ENCODE results near the gene SMOC2. TPM values are rescaled to one million over a fixed set of nuclear protein-coding genes. Genes with fewer than 3 reads are reported as not detected.

Gene SMOC2
- total RNA-seq, 1 experiment from 2014 or later, result 2.1 TPM

DNA sequence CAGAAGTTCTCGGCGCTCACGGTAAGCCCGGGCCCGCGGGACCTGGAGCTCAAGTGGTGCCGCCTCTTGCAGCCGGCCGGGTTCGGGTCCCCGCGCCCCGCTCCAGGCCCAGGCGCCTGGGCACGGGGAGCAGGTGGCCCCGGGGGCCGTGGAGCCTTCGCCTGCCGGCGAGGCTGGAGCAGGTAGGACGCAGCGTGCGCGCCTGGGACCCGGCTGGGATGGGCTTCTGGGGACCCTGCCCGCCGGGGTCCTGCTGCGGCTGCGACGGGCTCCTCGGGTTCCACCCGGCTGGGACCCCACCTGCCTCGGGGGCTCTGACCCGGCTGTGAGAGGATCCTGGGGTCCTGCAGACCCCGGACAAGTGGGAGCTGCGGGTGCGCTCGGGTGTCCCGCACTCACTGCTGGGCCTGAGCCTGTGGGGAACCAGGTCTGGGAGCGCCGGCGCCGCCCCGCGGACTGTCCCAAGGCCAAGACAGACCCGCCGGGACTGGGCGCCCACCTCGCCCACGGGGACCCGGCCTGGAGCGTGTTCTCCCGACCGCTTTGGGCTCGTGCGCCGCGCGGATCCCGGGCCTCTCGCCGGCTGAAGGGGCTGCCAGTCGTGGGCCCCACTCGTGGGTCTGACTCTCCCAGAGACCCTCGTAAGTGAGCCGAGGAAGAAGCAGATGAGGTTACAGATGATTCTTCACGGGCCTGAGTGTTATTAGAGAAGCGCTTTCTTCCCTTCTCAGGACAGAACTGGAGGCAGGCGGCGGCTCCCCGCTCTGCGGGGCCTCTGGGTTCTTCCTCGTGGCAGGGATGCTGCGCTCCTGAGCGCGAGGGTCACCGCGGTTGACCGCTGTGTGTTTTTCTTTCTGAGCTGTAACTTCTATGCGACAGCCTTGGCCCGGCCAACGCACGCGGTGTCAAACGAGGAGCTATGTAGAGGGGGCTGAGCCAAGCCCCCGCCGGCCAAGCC, 729 bp downstream of the SMOC2 start:
- no peak overlapping the region for H3T11ph ChIP-seq (ENCODE audit: low read length)
- no peak overlapping the region for H4K91ac ChIP-seq (ENCODE audit: insufficient read length, low read depth, low read length)
- no peak overlapping the region for H2AFZ ChIP-seq (ENCODE audit: low read length)
- no CpG with 5 or more reads among the region's 87 CpGs for WGBS (ENCODE audit: extremely low coverage, insufficient read length, low lambda C conversion rate)
- H3K4ac ChIP-seq (ENCODE audit: low read depth, low read length), result no peak overlapping the region
- H3K9me3 ChIP-seq (ENCODE audit: control insufficient read depth, low read depth, low read length), result no peaks in the 10 kb centered on the region
- peaks cover 78% of the 10 kb centered on the region for H3K27me3 Mint-ChIP-seq (ENCODE audit: low read depth)
- H4K8ac ChIP-seq (replicated peaks; ENCODE audit: insufficient read length, low read depth, low read length), result no peak overlapping the region
- no peak overlapping the region for H2BK20ac ChIP-seq (ENCODE audit: low read depth, low read length, poor library complexity, severe bottlenecking)
- no peak overlapping the region for H3K18ac ChIP-seq (ENCODE audit: insufficient read length, low read depth, low read length)
- TF ChIP-seq, protein P1, sequence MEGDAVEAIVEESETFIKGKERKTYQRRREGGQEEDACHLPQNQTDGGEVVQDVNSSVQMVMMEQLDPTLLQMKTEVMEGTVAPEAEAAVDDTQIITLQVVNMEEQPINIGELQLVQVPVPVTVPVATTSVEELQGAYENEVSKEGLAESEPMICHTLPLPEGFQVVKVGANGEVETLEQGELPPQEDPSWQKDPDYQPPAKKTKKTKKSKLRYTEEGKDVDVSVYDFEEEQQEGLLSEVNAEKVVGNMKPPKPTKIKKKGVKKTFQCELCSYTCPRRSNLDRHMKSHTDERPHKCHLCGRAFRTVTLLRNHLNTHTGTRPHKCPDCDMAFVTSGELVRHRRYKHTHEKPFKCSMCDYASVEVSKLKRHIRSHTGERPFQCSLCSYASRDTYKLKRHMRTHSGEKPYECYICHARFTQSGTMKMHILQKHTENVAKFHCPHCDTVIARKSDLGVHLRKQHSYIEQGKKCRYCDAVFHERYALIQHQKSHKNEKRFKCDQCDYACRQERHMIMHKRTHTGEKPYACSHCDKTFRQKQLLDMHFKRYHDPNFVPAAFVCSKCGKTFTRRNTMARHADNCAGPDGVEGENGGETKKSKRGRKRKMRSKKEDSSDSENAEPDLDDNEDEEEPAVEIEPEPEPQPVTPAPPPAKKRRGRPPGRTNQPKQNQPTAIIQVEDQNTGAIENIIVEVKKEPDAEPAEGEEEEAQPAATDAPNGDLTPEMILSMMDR (conservative IDR thresholded peaks at IDR 0.05), result no peak
- H2BK5ac ChIP-seq (ENCODE audit: insufficient read length, low read length), result no peak overlapping the region
- peak overlapping the region; percentile 42 for H3K4me2 ChIP-seq (ENCODE audit: insufficient read depth, insufficient read length, low read length)
- peaks cover 16% of the 10 kb centered on the region; the same call in 1 of the 2 replicates for H3K27me3 ChIP-seq (ENCODE audit: insufficient read depth, low read length)
- H3K14ac ChIP-seq (ENCODE audit: insufficient read depth, low read length), result no peak overlapping the region
- H3K56ac ChIP-seq (ENCODE audit: insufficient read length, low read depth, low read length), result no peak overlapping the region
- H3K27ac ChIP-seq (ENCODE audit: insufficient read length, low read depth, low read length), result no peak overlapping the region
- peaks cover 26 to 46% of the 10 kb centered on the region in 2 experiments for H3K4me1 Mint-ChIP-seq
- H4K20me1 ChIP-seq (ENCODE audit: control insufficient read depth, insufficient read depth, insufficient read length), result no peaks in the 10 kb centered on the region
- H2BK15ac ChIP-seq (ENCODE audit: low read depth, low read length), result no peak overlapping the region
- H3K79me1 ChIP-seq (ENCODE audit: insufficient read depth, low read depth, low read length, poor library complexity, severe bottlenecking), result no peaks in the 10 kb centered on the region
- peak overlapping the region; percentile 50 to 73 for H3K4me3 Mint-ChIP-seq
- DNase-seq, result no peak
- no peak overlapping the region for H2BK12ac ChIP-seq (ENCODE audit: insufficient read length, low read depth, low read length)
- no peaks in the 10 kb centered on the region for H3K79me2 ChIP-seq (ENCODE audit: insufficient read depth, low read length)
- no peak overlapping the region for H3K27ac Mint-ChIP-seq
- H3K4me1 ChIP-seq (ENCODE audit: insufficient read depth, low read length), result peaks cover 10% of the 10 kb centered on the region; the same call in 1 of the 2 replicates
- no peak overlapping the region for H3K23ac ChIP-seq (ENCODE audit: insufficient read length, low read depth, low read length)
- H2BK120ac ChIP-seq (ENCODE audit: low read depth, low read length, poor library complexity, severe bottlenecking), result no peak overlapping the region
- no peak overlapping the region for H2AK5ac ChIP-seq (ENCODE audit: insufficient read length, low read length)
- H4K5ac ChIP-seq (ENCODE audit: insufficient read length, low read depth, low read length), result no peak overlapping the region
- H3K9ac ChIP-seq (ENCODE audit: extremely low read depth, insufficient read length, low read length), result no peak overlapping the region
- H3K23me2 ChIP-seq (ENCODE audit: insufficient read length, low read depth, low read length, poor library complexity, severe bottlenecking), result peaks cover 17% of the 10 kb centered on the region
- no peaks in the 10 kb centered on the region; a peak in 1 of 5 replicates for H3K9me3 Mint-ChIP-seq
- no peaks in the 10 kb centered on the region for H3K36me3 Mint-ChIP-seq (ENCODE audit: insufficient read depth in 1 of 3, low read depth in 3 of 3)
